GM13977 (cell line): ENCODE results near the gene HNF4A.

Source experiments
- DNase-seq: peaks from one replicate; pipeline ENCODE4 v3.0.0; 2012; ENCODE audit warnings: low spot score
- CTCF ChIP-seq: IDR thresholded peaks from 2 replicates; pipeline ENCODE4 v1.5.1; 2012; ENCODE audit warnings: mild to moderate bottlenecking, control low read depth; ENCODE audit not compliant: insufficient read depth; ENCODE audit errors: extremely low read depth, missing control alignments
- in situ Hi-C: fragments of 300-500 bp; cut with MboI; formaldehyde crosslinking; loops from one replicate; pipeline ENCODE4 v1.12.0; 2022; ENCODE audit warnings: low sequenced_read_pairs, low pct_unique_long_range_greater_than_20kb, mixed read lengths, inconsistent platforms; ENCODE audit not compliant: unreplicated experiment

HNF4A gene

GRCh38 chr20:44431118-44431501 is 75.6 kb downstream of the HNF4A start:
- no peak for DNase-seq
- no peak for TF ChIP-seq CTCF
- in situ Hi-C loops = no loop called here

- in situ Hi-C loops = no loop called here
- DNase-seq = no peak
- TF ChIP-seq CTCF = no peak
These were observed 76.2 kb downstream of the HNF4A start for GRCh38 chr20:44431502-44432234.

GRCh38 chr20:44432618-44433577 is 77.4 kb downstream of the HNF4A start:
- DNase-seq = no peak
- in situ Hi-C loops = no loop called here
- no peak for TF ChIP-seq CTCF

- TF ChIP-seq CTCF = no peak
- no peak for DNase-seq
- in situ Hi-C loops = no loop called here
These were observed 78.4 kb downstream of the HNF4A start for GRCh38 chr20:44433751-44434538.

GRCh38 chr20:44435630-44436335 is 80.3 kb downstream of the HNF4A start:
- no peak for TF ChIP-seq CTCF
- in situ Hi-C loops = no loop called here
- no peak for DNase-seq

- in situ Hi-C loops = no loop called here
- no peak for TF ChIP-seq CTCF
- no peak for DNase-seq
These were observed 80.9 kb downstream of the HNF4A start for GRCh38 chr20:44436393-44436792.
